Stimulated activated CD8-positive, alpha-beta memory T cell treated with anti-CD3 and anti-CD28 coated beads, Interleukin-15, amount 100 ng/mL, for 4 hours (primary cell): ENCODE measurements around the gene PIMREG.
A peak's percentile ranks its signal among the peaks of the same experiment; 100 is the strongest.

ENCODE experiments used
- DNase-seq, 2 donors: peaks; one replicate each; pipeline ENCODE4 v3.0.0-alpha.2; 2020; ENCODE audit warnings: low read depth in 2 of 2

Gene PIMREG

GRCh38 chr17:6443692-6444570, at the start of gene PIMREG:
TSS of gene PIMREG (plus strand) at chr17:6444455. CDS start at chr17:6445111, 656 bp downstream.
- peak; percentile 89 to 91 for DNase-seq

GRCh38 chr17:6398955-6399354, 45.3 kb upstream of the PIMREG start:
- DNase-seq = no peak

- DNase-seq = no peak
Measured at GRCh38 chr17:6402258-6402657, 42.0 kb upstream of the PIMREG start.

- DNase-seq = no peak
Measured at GRCh38 chr17:6408276-6408675, 36.0 kb upstream of the PIMREG start.

GRCh38 chr17:6408735-6409134, 35.5 kb upstream of the PIMREG start:
- no peak for DNase-seq

- no peak for DNase-seq
Measured at GRCh38 chr17:6413065-6413464, 31.2 kb upstream of the PIMREG start.

- no peak for DNase-seq
Measured at GRCh38 chr17:6415616-6416015, 28.6 kb upstream of the PIMREG start.

- no peak for DNase-seq
Measured at GRCh38 chr17:6420173-6420641, 24.0 kb upstream of the PIMREG start.

- peak; percentile 26 to 42 for DNase-seq
Measured at GRCh38 chr17:6421700-6422604, 22.3 kb upstream of the PIMREG start.

GRCh38 chr17:6422654-6423241, 21.5 kb upstream of the PIMREG start:
- no peak for DNase-seq

- DNase-seq = no peak
Measured at GRCh38 chr17:6423931-6424330, 20.3 kb upstream of the PIMREG start.

GRCh38 chr17:6425407-6425806, 18.8 kb upstream of the PIMREG start:
- no peak for DNase-seq

- DNase-seq = no peak
Measured at GRCh38 chr17:6426356-6427101, 17.7 kb upstream of the PIMREG start.

GRCh38 chr17:6427279-6427781, 16.9 kb upstream of the PIMREG start:
- peak in 1 of 2 donors; percentile 10 for DNase-seq

GRCh38 chr17:6428207-6428965, 15.9 kb upstream of the PIMREG start:
- no peak for DNase-seq

GRCh38 chr17:6429266-6429665, 15.0 kb upstream of the PIMREG start:
- no peak for DNase-seq

GRCh38 chr17:6430769-6431168, 13.5 kb upstream of the PIMREG start:
- DNase-seq = no peak

GRCh38 chr17:6435051-6435450, 9.2 kb upstream of the PIMREG start, which contains the start of gene AIPL1:
TSS of gene AIPL1 (minus strand) at chr17:6435121. CDS start at chr17:6435104, 17 bp downstream.
- DNase-seq = no peak

GRCh38 chr17:6435968-6436367, 8.3 kb upstream of the PIMREG start:
- peak in 1 of 2 donors; percentile 19 for DNase-seq

GRCh38 chr17:6437466-6437865, 6.8 kb upstream of the PIMREG start:
- no peak for DNase-seq
